Left renal pelvis (tissue), 4 donors: Measurements from ENCODE around the gene EXOSC2. TPM values are rescaled to one million over a fixed set of nuclear protein-coding genes. Genes with fewer than 3 reads are reported as not detected.

Experiments used
- DNase-seq, 4 donors: peaks; one replicate each; pipeline ENCODE4 v3.0.0-alpha.2; 2013; ENCODE audit warnings: low read depth in 4 of 4, low spot score in 3 of 4
- polyA plus RNA-seq, 4 donors: library from polyadenylated mRNA; unstranded; fragments of 120-200 nt; gene quantifications; one replicate each; pipeline ENCODE4 v1.2.1, GENCODE V29; 2013; ENCODE audit not compliant: insufficient read length in 4 of 4

The EXOSC2 gene
- polyA plus RNA-seq, 4 donors = 30.9 to 47.8 (median 41.3) TPM

DNA sequence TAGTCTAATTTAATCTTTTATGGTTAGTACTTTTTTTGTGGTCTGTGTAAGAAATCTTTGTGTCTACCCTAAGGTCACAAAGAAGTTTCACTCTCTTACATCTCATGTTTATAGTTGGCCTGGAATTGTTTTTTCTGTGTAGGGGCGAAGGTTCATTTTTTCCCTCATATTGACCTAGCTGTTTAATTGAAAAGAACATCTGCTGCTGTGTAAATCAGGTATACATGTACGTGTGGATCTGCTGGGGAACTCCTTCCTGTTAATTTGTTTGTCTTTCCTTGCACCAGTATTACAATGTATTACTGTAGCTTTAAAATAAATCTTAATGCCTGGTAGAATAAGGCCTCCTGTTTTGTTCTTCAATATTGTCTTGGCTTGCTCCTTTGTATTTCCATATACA lies 37.8 kb downstream of the EXOSC2 start:
- no peak for DNase-seq

DNA sequence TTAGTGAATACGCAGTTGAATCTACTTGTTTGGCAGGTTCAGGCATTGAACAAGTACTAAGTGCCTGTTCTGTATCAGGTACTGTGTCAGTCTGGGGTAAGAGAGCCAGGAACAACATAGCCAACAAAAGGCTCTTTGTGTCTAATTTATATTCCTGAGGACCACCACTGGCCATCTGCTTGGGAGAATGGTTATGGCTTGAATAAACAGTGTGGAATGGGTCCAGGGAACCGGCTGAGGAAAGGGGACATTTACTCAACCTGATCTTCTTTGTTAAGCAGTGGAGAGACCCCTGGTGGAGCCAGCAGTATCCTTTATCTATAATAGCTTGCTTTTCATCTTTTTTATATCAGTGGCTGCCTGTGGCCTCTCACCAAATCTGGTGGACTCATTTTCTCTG lies 38.6 kb downstream of the EXOSC2 start:
- no peak for DNase-seq

DNA sequence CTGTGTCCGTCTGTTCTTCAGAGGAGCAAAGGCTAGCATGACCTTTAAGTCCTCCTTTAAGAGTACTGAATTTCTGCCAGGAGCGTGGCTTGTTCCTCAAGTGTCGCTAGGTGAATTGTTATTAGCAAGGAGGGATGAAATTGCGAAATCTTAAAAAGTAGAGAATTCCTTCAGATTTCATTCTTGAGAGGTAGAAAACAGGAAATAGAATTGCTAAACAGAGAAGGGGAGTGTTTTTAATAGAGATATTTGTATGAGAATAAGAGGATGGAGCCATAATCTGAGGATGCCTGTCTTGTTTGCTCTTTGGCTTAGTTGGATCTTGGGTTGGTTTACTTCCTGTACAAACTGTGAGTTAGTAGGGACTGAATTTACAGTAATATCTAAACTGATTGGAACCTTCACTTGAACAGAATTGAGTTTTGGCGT lies 39.2 kb downstream of the EXOSC2 start:
- DNase-seq = no peak

DNA sequence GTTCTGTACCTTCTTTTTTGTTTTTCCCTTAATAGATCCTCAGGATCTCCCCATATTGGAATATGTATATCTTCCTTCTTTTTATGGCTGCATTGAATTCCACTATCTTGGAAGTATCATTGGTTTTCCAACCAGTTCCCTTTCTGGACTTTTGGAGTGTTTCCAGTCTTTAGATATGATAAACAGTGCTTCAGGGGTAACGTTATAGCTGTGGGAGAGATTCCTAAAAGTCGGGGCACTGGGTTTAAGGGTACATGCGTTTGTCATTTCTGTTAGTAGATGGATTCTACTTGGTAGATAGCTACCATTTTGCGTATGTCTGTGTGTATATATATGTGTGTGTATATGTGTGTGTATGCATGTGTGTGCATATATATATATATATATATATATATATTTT lies 42.0 kb downstream of the EXOSC2 start:
- no peak for DNase-seq

DNA sequence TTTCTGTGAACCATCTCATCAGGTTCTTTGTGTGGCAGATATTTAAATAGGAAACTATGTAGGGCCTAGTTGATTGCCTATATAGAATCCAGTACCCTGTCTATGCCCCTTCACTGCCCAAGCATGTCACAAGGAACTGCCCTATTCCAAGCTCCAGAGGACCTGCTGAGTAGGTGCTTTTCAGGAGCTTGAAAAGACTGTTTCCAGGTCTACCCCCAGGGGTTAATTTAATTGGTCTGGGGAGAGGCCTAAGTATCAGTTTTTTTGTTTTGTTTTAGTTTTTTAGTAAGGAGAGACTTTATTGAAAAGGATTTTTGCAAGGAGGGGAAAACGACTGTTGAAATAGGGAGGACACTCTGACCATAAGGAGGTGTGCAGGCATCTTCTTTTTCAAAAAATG lies 43.3 kb downstream of the EXOSC2 start:
- no peak for DNase-seq

DNA sequence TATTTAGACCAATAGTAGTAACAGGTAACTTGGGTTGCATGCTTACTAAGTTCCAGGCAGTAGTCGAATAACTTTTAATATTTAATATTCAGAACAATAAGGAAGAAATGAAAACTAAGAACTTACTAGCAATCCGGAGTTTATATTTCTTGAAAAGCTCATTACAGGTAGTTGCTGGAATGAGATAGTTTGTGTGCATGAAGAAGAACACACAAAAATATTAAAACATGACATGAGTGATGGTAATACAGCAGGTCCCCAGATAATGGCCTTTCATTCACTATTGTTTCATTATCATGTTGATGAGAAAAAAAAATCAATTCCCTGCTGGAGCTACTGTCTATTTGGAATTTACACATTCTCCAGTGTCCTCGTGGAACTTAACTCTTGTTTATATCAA lies 44.7 kb downstream of the EXOSC2 start:
- DNase-seq = no peak

DNA sequence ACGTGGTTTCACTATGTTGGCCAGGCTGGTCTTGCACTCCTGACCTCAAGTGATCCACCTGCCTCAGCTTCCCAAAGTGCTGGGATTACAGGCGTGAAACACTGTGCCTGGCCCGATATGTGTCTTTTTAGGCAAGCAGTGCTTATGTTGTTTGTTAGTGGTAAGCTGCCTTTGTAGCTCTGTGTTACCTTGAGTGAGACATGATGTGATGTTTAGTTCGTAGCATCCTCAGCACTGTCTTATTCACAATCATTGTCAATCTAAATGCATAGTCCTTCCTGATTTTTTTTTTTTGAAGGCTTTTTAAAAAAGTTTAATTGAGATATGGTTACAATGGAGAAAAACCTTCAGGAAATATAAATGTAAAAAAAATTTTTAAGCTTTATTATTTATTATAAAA lies 45.5 kb downstream of the EXOSC2 start:
- DNase-seq = no peak

DNA sequence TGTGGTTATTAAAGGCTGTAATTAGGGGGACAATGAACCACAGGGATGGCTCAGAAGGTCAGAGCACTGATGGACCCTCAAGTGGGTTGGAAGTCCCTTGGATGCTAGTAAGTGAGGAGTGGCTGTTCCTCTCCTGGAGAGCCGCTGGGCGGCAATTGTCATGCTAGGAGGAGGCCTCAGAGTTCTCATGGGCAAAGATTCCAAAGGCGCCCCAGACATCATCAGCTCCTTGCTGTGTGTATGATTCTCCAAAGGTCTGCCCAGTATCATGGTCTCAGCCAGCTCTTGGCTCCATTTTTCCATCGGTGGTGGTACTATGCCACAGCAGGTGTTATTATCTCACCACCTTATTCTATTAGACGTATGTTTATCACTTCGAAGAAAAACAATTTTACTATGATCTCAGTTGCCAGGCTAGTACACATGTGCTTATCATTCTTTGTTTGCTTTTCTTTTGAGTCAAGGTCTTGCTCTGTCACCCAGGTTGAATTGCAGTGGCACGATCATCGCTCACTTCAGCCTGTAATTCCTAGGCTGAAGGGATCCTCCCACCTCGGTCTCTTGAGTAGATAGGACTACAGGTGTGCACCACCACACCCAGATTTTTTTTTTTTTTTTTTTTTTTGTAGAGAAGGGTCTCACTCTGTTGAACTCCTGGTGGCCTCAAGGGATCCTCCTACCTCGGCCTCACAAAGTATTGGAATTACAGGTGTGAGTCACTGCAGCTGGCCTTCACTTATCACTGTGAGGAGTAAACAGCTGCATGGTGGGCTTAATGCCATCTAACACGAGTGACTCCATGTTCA lies 46.8 kb downstream of the EXOSC2 start:
- DNase-seq = no peak

DNA sequence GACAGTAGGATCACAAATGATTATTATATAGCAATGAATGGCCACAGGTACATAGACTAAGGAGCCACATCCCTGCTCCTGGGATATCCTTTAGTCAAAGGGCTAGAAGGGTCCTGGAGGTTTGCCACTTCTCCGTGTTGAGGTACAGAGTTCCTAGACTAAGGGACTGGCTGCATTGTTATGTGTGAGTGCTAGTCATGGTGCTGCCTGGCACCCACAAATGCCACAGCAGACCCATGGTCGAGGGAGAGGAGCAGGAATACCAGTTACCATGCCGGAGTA lies 47.4 kb downstream of the EXOSC2 start:
- DNase-seq = no peak

DNA sequence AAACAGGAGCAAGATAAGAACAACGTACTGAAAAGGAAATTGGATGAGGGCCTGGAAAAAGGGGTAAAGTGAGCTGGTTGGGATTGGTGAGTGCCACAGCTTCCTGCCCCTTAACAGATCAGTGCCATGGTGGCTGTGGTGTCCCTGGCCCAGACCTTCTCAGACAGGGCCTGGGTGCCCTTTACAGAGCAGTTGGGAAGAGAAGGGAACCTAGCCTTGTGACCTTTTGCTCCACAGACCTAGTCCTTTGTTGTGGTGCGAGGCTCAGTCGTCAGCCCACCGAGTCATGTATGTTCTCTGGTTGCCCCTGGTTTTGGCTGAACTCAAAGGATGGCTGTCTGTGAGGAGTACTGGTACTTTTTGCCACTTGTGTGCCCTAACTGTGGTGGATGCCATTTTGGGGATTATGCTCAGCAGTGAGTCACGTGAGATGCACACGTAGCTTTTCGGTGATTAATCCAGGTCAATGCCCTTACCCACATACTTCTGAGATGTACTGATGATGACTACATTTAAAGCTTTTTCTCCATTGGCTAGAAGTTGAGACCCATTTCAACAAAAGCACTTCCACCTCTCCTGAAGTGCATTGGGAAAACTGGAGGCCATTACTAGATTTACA lies 48.4 kb downstream of the EXOSC2 start:
- no peak for DNase-seq

DNA sequence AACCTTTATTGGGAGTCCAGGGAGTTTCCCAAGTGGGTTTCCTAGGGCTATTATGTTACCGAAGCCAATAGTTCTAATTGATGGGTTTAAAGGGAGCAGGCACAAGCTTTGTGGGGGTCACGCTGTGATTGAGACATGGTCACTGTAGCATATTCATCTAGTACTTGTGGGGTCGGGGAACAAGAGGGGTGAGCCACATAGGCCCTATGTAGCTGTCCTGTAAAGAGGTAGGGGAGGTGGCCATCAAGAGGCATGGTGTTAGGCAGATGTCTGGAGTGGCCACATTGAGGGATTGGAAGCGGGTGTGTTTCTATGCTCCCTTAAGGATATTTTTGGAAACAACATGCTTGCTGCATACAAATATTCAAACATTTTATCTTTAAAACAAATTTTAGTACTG lies 50.1 kb downstream of the EXOSC2 start:
- DNase-seq = no peak

DNA sequence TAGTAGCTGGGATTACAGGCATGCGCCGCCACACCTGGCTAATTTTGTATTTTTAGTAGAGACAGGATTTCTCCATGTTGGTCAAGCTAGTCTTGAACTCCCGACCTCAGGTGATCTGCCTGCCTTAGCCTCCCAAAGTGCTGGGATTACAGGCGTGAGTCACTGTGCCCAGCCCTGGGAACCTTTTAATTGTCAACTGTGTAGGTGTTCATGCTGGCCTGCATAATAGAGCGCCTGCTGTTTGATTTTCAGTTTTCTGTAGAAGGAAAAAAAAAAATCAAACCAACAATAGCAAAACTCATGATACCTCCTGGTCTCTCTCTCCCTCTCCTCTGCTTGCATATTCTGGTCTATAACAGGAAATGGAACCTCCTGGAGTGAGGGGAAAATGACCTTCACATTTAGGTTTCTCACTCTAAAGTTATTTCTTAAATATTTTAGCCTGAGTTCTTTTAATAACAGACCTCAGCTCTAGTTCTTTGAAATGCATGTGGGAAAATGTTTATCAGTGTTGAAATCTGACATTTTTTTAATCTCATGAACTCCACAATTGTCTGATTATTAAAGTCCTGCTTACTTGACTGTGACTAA lies 51.7 kb downstream of the EXOSC2 start:
- DNase-seq = no peak

DNA sequence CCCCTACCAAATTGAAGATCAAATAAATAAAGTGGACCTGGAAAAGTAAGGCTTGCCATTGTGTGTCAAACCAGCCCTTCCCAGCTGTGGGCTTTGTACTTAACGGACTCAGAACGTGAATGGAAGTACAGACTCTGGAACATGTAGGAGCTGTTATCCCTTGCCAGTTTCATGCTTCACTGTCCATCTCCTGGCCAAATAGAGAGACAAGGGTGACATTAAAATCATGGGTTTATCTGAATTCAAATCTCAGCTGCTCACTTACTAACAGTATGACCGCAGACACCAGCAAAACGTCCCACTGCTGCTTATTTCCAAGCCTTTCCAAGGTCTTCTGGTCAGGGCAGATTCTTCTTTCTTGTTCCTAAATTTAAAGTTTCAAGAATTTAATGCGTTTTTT lies 52.2 kb downstream of the EXOSC2 start:
- no peak for DNase-seq

DNA sequence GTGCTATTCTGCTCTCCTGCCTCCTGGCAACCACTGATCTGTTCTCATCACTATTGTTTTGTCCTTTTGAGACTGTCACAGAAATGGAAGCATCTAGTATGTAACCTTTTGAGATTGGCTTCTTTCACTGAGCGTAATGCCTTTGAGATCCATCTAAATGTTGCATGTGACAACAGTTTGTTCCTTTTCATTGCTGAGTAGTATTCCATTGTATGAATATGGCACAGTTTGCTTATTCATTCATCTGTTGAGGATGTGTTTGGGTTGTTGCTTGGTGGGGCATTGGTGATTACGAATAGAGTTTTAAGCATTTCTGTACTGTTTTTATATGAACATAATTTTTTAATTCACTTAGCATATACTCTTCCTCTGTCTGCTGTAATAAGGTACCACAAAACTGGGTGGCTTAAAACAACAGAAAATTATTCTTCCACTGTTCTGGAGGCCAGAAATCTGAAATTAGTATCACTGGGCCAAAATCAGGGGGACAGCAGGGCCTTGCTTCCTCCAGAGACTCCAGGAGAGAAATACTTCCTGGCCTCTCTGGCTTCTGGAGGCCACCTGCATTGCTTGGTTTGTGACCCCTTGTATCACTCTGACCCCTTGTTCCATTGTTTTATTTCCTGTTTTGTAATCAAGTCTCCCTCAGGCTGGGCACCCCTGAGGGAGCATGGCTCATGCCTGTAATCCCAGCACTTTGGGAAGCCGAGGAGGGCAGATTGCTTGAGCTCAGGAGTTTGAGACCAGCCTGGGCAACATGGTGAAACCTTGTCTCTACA lies 53.0 kb downstream of the EXOSC2 start:
- DNase-seq = no peak

DNA sequence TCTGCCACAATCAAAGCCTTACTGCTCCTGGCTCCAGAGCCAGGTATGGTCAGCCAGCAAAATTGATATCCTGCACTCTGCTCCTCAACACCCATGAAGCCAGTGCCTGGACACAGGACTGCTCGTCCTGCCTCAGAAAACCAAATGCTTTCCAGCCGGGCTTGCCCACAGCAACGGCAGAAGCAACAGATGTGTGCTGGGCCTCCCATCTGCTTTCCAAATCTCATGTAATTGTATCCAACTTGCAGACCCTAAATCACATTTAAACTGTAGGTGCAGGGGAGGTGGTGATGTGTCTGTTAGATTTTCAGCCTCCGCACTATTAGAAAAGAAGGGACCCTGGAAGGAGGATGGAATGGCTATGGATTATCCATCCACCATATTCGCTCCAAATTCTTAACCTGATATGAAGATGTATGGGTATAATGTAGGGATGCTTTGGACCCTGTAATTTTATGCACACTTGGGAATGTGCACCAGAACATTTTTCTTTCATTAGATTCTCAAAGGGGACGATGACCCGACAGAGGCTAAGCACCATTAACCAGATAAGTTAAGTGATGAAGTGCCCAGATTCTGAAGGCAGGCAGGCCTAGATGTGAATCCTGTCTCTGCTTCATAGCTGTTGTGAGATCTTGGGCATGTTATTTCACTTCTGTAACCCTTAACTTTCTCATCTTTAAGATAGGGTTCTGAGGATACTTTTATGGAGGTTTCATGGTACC lies 58.2 kb downstream of the EXOSC2 start:
- DNase-seq = no peak

Other genes starting within 250 kb of the EXOSC2 start
- gene ASS1, start 248.8 kb upstream of the EXOSC2 start, polyA plus RNA-seq = 100 to 1,000 TPM; 115 to 322 (median 251) TPM
- 10 to 100 TPM; 63.9 to 88.6 (median 80.9) TPM for gene FUBP3, start 114.2 kb upstream of the EXOSC2 start, polyA plus RNA-seq
- not detected for gene PRDM12, start 29.2 kb upstream of the EXOSC2 start, polyA plus RNA-seq
- 10 to 100 TPM; 75.7 to 80.6 (median 79.0) TPM for gene ABL1, start 141.5 kb downstream of the EXOSC2 start, polyA plus RNA-seq
- under 1 TPM; 0.37 to 0.61 (median 0.59) TPM for gene QRFP, start 203.0 kb downstream of the EXOSC2 start, polyA plus RNA-seq
- gene FIBCD1, start 245.5 kb downstream of the EXOSC2 start, polyA plus RNA-seq = under 1 TPM in 3 of 4 donors, not detected in 1; 0.19 to 0.43 (median 0.36) TPM